Stimulated activated CD8-positive, alpha-beta memory T cell treated with anti-CD3 and anti-CD28 coated beads, Interleukin-7, amount 100 ng/mL, for 48 hours (primary cell): ENCODE data around the gene SPDYE2.
"Not testable (repeated sequence)": the region's sequence is repeated elsewhere in the genome, so short reads cannot be mapped to it uniquely, and the experiment has no call there.

ENCODE experiments used
- DNase-seq, 2 donors: peaks; one replicate each; pipeline ENCODE4 v3.0.0-alpha.2; 2020; ENCODE audit warnings: low read depth in 1 of 2; ENCODE audit errors: extremely low read depth in 1 of 2

The SPDYE2 gene

DNA sequence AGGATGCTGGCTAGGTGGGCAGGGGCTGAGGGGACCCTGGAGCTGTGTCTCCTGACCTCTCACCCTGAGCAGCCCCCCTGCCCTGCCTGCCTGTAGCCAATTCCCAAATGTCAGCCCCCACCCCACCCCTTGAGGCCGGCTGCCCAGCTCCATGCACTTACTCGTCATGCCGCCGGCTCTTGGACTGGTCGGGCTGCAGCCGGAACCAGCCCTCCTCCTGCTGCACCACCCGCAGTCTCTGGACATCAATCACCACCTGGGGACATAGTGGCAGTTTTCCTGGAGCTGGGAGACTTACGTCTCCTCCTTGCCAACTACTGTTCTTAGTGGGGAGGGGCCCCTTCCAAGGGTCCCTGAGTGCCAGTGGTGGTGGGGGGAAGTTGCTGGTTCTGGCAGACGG lies 48.7 kb downstream of the SPDYE2 start:
- not testable (repeated sequence) for DNase-seq

DNA sequence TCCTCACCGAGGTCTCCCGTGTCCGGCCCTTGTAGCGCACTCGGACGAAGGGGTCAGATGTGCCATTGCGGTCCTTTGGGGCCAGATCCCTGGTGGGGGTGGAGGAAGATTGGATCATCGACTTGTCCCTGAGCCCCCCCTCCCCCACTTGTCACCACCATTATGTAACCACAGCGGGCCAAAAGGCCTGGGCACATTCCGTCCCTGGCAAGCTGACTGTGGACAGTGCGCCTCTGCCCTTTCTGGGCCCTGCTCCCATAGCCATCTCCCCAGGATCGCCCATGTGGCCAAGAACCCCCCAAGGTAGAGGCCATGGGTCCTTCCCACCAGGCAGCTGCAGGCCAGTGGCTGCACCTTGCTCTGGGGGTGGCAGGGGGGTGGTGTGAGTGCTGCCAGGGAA lies 51.3 kb downstream of the SPDYE2 start:
- DNase-seq: not testable (repeated sequence)

DNA sequence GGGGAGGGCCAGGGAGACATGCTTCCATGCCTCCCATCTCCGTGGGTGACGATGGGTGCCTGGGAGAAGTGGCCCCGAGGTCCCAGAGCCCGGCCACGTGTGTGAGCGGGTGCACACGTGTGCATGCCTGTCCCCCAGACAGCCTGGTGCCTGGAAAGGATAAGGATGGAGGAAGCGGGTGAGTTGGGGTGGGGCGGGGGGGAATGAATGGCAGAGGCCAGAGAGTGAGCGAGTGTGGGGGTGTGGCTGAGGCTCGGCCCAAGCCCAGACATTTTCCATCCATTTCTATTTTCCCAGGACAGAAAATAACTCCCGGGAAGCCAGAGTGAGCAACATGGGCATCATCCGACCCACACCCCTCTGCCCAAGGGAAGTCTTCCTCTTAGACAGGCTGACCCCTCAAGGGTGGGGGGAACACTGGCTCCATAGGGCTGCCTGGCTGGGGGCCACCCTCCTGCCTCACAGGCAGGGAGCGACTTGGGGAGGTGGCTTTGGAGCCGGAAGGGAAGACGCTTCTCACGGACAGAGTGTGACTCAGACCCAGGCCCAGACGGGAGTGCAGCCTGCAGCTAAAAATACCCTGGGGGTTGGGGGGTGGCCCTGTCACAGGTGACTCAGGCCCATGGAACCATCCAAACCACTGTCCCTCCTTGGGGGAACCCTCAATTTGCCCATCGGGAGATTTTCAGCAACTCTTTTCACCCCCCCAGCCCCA lies 53.6 kb downstream of the SPDYE2 start:
- DNase-seq: not testable (repeated sequence)

DNA sequence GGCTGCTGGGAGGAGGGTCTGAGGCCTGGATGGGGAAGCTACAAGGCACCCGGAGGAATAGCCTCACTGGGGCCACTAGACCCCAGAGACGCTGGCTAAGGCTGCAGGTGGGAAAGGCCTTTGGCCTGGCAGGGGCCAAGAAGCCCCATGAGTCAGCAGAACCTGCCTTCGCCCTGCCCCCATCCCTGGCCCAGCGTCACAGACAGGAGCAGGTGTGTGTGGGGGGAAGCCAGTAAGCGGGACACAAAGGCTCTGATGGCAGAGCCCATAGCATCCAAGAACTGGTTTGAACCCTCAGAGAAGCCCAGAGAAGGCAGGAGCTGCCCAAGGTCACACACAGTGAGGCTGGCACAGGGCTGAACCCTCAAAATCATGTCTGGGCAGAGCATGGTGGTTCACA lies 55.8 kb downstream of the SPDYE2 start:
- not testable (repeated sequence) for DNase-seq

DNA sequence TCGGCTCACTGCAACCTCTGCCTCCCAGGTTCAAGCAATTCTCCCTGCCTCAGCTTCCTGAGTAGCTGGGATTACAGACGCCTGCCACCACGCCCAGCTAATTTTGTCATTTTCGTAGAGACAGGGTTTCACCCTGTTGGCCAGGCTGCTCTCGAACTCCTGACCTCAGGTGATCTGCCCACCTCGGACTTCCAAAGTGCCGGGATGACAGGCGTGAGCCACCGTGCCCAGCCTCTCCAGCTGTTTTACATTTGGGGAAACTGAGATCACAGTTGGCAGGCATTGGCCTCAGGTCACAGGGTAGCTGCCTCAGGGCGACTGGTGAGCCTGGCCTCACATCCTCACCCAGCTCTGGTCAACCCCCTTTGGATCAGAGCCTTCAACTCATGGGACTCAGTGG lies 58.7 kb downstream of the SPDYE2 start:
- DNase-seq: not testable (repeated sequence)

DNA sequence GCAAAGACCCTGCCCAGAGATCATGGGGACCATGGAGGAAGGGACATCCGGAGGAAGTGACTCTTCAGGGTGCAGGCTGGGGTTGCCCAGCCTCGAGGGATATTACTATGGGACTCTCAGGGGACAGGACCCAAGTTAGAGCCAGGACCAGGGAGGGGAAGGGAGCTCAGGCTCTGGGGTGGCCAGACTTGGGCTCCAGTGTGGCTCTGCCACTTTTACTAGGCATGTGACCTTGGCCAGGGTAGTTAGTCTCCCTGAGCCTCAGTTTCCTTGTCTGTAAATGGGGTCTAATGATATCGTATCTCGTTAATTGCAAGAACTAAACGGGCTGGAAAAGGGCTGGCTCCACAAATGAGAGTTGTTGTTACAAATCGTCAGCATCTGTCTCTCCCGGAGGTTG lies 59.4 kb downstream of the SPDYE2 start:
- not testable (repeated sequence) for DNase-seq

DNA sequence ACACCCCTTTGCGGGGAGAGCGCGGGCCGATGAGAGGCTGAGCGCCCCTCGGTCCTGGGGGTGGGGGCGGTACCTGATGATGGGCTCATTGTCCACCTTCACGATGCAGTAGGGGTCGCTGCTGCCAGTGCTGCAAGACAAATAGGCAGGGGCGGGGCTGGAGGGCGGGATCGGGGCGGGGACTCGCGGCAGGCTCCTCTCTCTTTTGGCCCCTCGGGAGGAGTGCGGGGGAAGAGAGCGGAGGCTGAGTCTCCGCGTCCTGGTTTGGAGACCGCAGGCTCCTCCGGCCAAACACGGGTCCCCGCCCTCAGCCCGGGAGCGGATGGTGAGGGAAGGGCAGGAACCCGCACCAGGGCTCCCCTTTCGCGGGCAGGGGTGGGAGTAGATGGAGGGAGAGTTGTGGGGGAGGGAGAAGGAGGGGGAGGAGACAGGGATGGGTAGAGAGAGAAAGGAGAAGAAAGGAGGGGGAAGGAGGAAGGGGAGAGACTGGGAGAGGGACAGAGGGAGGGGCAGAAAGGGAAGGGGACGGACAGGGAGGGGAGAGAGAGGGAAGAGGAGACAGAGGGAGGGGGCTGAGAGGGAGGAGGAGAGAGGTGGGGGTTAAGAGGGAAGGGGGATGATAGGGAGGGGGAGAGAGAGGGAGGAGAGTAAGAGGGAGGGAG lies 60.1 kb downstream of the SPDYE2 start:
- DNase-seq: not testable (repeated sequence)

DNA sequence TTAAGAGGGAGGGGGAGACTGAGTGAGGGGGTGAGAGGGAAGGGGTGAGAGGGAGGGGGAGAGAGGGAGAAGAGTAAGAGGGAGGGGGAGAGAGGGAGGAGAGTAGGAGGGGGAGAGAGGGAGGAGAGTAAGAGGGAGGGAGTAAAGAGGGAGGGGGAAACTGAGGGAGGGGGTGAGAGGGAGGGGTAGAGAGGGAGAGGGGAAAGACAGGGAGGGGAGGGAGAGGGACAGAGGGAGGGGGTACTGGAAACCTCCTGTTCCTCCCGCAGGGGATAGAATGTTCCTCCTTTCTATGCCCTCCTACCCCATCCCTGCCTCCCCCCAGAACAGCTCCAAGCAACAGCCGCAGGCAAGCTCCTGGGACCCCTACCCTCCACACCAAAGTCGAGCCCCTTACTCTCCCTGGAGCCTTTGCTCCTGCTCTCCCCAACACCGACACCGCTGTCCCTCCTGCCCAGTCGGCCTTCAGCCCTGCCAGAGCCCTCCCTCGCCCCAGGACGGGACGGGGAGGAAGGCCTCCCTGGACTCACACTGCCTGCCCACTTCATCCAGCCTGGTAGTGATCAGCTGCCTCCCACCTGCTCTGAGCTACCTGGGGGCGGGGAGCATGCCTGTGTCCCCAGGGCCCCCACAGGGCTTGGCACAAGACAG lies 60.8 kb downstream of the SPDYE2 start:
- DNase-seq: not testable (repeated sequence)
